HCT116 (cell line): ENCODE data around the gene RNF113B. TPM values are rescaled to one million over a fixed set of nuclear protein-coding genes. Genes with fewer than 3 reads are reported as not detected.

Experiments
- ATAC-seq: fragments of 200-7000 bp; cut with Tn5 transposase; 2 replicates; pipeline ENCODE4 v1.9.1; 2020; ENCODE audit warnings: mild to moderate bottlenecking, moderate library complexity
- BruUV-seq: library from RNA; stranded (reverse); fragments of 400-500 nt; replicated peaks from 2 replicates; lab custom pipeline; 2021; lab: Mats Ljungman, UMichigan
- CTCF ChIA-PET: fragments of 300-600 bp; sonication (Branson Sonifier 250); formaldehyde crosslinking; loops from one replicate; lab custom pipeline; 2021; ENCODE audit warnings: antibody characterized with exemption; lab: Charles Lee
- POLR2A ChIA-PET: fragments of 300-600, 350-600 bp; sonication (Branson Sonifier 250); formaldehyde crosslinking; loops from one replicate; lab custom pipeline; 2021; ENCODE audit warnings: antibody characterized with exemption; lab: Charles Lee
- RAD21 ChIA-PET, 2 experiments: fragments of 300-600 bp; sonication (Branson Sonifier 250); formaldehyde crosslinking; loops; one replicate each; lab custom pipeline; 2023; ENCODE audit warnings: low total read pairs in 2 of 2; ENCODE audit not compliant: uncharacterized antibody in 2 of 2, unreplicated experiment in 2 of 2, low non-redundant PET in 1 of 2; lab: Charles Lee
- DNase-seq: peaks from one replicate; pipeline ENCODE4 v3.0.0-alpha.2; 2010; ENCODE audit warnings: low read depth, low spot score
- H2AFZ ChIP-seq: fragments of 200-600 bp; shearing (Covaris generic), sonication (generic); 2 replicates; pipeline ENCODE4 v1.6.1; 2017; ENCODE audit warnings: low read depth, mixed run types, mixed read lengths, antibody characterized with exemption, low read length; ENCODE audit not compliant: poor library complexity, severe bottlenecking
- H3K27ac ChIP-seq: 2 replicates; pipeline ENCODE4 v1.5.1; 2012; ENCODE audit warnings: low read depth, low read length
- H3K27me3 ChIP-seq: fragments of 200-600 bp; sonication (generic); 2 replicates; pipeline ENCODE4 v1.6.1; 2016; ENCODE audit warnings: mixed run types, low read length, mixed read lengths; ENCODE audit not compliant: insufficient read depth
- H3K36me3 ChIP-seq, 2 experiments: fragments of 200-500 bp in 1 of 2; fragments of 200-600 bp in 1 of 2; sonication (Bioruptor generic) in 1 of 2; sonication (generic) in 1 of 2; 2 replicates each; pipeline versions ENCODE4 v1.5.1 to v1.6.1; 2014 to 2016; ENCODE audit warnings: low read length in 2 of 2, inconsistent platforms in 1 of 2, mixed read lengths in 1 of 2, mixed run types in 1 of 2; ENCODE audit not compliant: insufficient read depth in 2 of 2, control insufficient read depth in 1 of 2
- H3K4me1 ChIP-seq, 2 experiments: fragments of 200-600 bp in 1 of 2; sonication (generic) in 1 of 2; 2 replicates each; pipeline versions ENCODE4 v1.5.1 to v1.6.1; 2012 to 2017; ENCODE audit warnings: low read length in 2 of 2, inconsistent platforms in 1 of 2, mild to moderate bottlenecking in 1 of 2, mixed read lengths in 1 of 2, mixed run types in 1 of 2, moderate library complexity in 1 of 2; ENCODE audit not compliant: insufficient read depth in 2 of 2, control insufficient read depth in 1 of 2
- H3K4me2 ChIP-seq: fragments of 200-600 bp; sonication (generic); 2 replicates; pipeline ENCODE4 v1.6.1; 2017; ENCODE audit warnings: mixed run types, low read length, mixed read lengths
- H3K4me3 ChIP-seq, 2 experiments: fragments of 200-600 bp in 1 of 2; sonication (generic) in 1 of 2; replicated peaks in 1 of 2; 2 replicates each; pipeline ENCODE4 v1.5.1; 2011 to 2016; ENCODE audit warnings: low read length in 2 of 2, control low read depth in 1 of 2, low read depth in 1 of 2, mild to moderate bottlenecking in 1 of 2, mixed read lengths in 1 of 2, mixed run types in 1 of 2
- H3K79me2 ChIP-seq: fragments of 200-600 bp; sonication (generic); 2 replicates; pipeline ENCODE4 v1.6.1; 2017; ENCODE audit warnings: mild to moderate bottlenecking, mixed run types, low read length, moderate library complexity, mixed read lengths; ENCODE audit not compliant: insufficient read depth
- H3K9ac ChIP-seq: fragments of 200-600 bp; sonication (generic); 2 replicates; pipeline ENCODE4 v1.6.1; 2016; ENCODE audit warnings: low read length, mixed read lengths
- H3K9me2 ChIP-seq: fragments of 200-600 bp; sonication (generic), shearing (Covaris generic); 2 replicates; pipeline ENCODE4 v1.6.1; 2017; ENCODE audit warnings: mixed run types, mild to moderate bottlenecking, moderate library complexity; ENCODE audit not compliant: insufficient read depth
- H3K9me3 ChIP-seq, 2 experiments: fragments of 200-500 bp in 1 of 2; fragments of 200-600 bp in 1 of 2; sonication (Bioruptor generic) in 1 of 2; sonication (generic) in 1 of 2; 2 replicates each; pipeline ENCODE4 v1.6.1; 2014 to 2017; ENCODE audit warnings: low read length in 2 of 2, mixed read lengths in 2 of 2, inconsistent platforms in 1 of 2, low read depth in 1 of 2, mild to moderate bottlenecking in 1 of 2, mixed run types in 1 of 2, moderate library complexity in 1 of 2; ENCODE audit not compliant: control insufficient read depth in 1 of 2, insufficient read depth in 1 of 2
- H4K20me1 ChIP-seq: fragments of 200-600 bp; sonication (generic), shearing (Covaris generic); 2 replicates; pipeline ENCODE4 v1.6.1; 2017; ENCODE audit warnings: mixed run types, mild to moderate bottlenecking, moderate library complexity; ENCODE audit not compliant: insufficient read depth
- EZH2 ChIP-seq: fragments of 200-600 bp; sonication (generic); IDR thresholded peaks from 2 replicates; pipeline ENCODE4 v1.6.1; 2017; ENCODE audit warnings: antibody characterized with exemption, mixed run types
- EZH2phosphoT487 ChIP-seq: fragments of 200-600 bp; IDR thresholded peaks from 2 replicates; pipeline ENCODE4 v1.6.1; 2018; ENCODE audit warnings: antibody characterized with exemption, borderline replicate concordance
- JUND ChIP-seq: IDR thresholded peaks from 2 replicates; pipeline ENCODE4 v1.6.1; 2012
- RAD21 ChIP-seq: IDR thresholded peaks from 2 replicates; pipeline ENCODE4 v1.6.1; 2012; ENCODE audit warnings: low read depth, mild to moderate bottlenecking
- REST ChIP-seq: IDR thresholded peaks from 2 replicates; pipeline ENCODE4 v1.6.1; 2012; ENCODE audit warnings: low read depth
- SIN3A ChIP-seq: IDR thresholded peaks from 2 replicates; pipeline ENCODE4 v1.6.1; 2012; ENCODE audit warnings: low read depth
- SRF ChIP-seq: IDR thresholded peaks from 2 replicates; pipeline ENCODE4 v1.6.1; 2012; ENCODE audit warnings: low read depth
- ZNF274 ChIP-seq: fragments of 200-500 bp; sonication (Bioruptor generic); IDR thresholded peaks from 2 replicates; pipeline ENCODE4 v1.6.1; 2014; ENCODE audit warnings: mild to moderate bottlenecking, low read depth, low read length, inconsistent platforms
- intact Hi-C: fragments of 100-400 bp; cut with micrococcal nuclease; formaldehyde crosslinking; loops from 2 replicates; pipeline ENCODE4 v1.10.0; 2022
- total RNA-seq: library from RNA; stranded (reverse); gene quantifications from one replicate; pipeline ENCODE4 v1.2.1, GENCODE V29; 2021; ENCODE audit not compliant: unreplicated experiment

Gene RNF113B
- total RNA-seq, 1 experiment from 2014 or later: not detected

- no peaks in the 10 kb centered on the region for H3K27me3 ChIP-seq
- no peaks in the 10 kb centered on the region for H3K9me3 ChIP-seq
- POLR2A ChIA-PET: no interaction called here
- no peaks in the 10 kb centered on the region for H4K20me1 ChIP-seq
- H3K9me2 ChIP-seq: no peaks in the 10 kb centered on the region
- TF ChIP-seq SIN3A (no peak), RAD21 (no peak), EZH2phosphoT487 (no peak)
- H2AFZ ChIP-seq: no peak overlapping the region
- BruUV-seq: no TSS peak
- no peaks in the 10 kb centered on the region for H3K36me3 ChIP-seq
- CTCF ChIA-PET: no interaction called here
- H3K4me1 ChIP-seq: no peaks in the 10 kb centered on the region; a peak in 1 of 4 replicates
- no peak overlapping the region for H3K4me3 ChIP-seq
- intact Hi-C loops: no loop called here
- H3K9ac ChIP-seq: no peak overlapping the region
- ATAC-seq: no peak
- no peaks in the 10 kb centered on the region for H3K79me2 ChIP-seq
- H3K4me2 ChIP-seq: no peak overlapping the region
- RAD21 ChIA-PET: no interaction called here
- no peak overlapping the region for H3K27ac ChIP-seq
- DNase-seq: no peak
These were observed 12.9 kb upstream of the RNF113B start for GRCh38 chr13:98189841-98190505.

- H3K79me2 ChIP-seq: no peaks in the 10 kb centered on the region
- ATAC-seq: no peak
- H4K20me1 ChIP-seq: no peaks in the 10 kb centered on the region
These were observed 11.6 kb upstream of the RNF113B start for GRCh38 chr13:98188544-98189166.

More at GRCh38 chr13:98188544-98189166, 11.6 kb upstream of the RNF113B start:
- intact Hi-C loops: no loop called here
- DNase-seq: no peak
- Histone ChIP-seq H3K36me3 (no peaks in the 10 kb centered on the region), H3K27ac (no peak overlapping the region), H3K4me1 (no peaks in the 10 kb centered on the region; a peak in 1 of 4 replicates), H3K4me3 (no peak overlapping the region), H2AFZ (no peak overlapping the region), H3K9me2 (no peaks in the 10 kb centered on the region), H3K9ac (no peak overlapping the region), H3K9me3 (no peaks in the 10 kb centered on the region), H3K4me2 (no peak overlapping the region), H3K27me3 (no peaks in the 10 kb centered on the region)
- no TSS peak for BruUV-seq
- POLR2A ChIA-PET: no interaction called here
- RAD21 ChIA-PET: no interaction called here
- CTCF ChIA-PET: no interaction called here
- TF ChIP-seq REST (no peak), JUND (no peak), SRF (no peak), ZNF274 (no peak), EZH2 (no peak)
